HG03469 (cell line): Measurements from ENCODE around the gene PRKCZ.

Source experiments
- ATAC-seq: cut with Tn5 transposase; IDR thresholded peaks from one replicate; pipeline ENCODE4 v1.9.1; 2021; ENCODE audit warnings: mild to moderate bottlenecking, moderate library complexity, moderate number of reproducible peaks; ENCODE audit not compliant: unreplicated experiment

The PRKCZ gene

DNA sequence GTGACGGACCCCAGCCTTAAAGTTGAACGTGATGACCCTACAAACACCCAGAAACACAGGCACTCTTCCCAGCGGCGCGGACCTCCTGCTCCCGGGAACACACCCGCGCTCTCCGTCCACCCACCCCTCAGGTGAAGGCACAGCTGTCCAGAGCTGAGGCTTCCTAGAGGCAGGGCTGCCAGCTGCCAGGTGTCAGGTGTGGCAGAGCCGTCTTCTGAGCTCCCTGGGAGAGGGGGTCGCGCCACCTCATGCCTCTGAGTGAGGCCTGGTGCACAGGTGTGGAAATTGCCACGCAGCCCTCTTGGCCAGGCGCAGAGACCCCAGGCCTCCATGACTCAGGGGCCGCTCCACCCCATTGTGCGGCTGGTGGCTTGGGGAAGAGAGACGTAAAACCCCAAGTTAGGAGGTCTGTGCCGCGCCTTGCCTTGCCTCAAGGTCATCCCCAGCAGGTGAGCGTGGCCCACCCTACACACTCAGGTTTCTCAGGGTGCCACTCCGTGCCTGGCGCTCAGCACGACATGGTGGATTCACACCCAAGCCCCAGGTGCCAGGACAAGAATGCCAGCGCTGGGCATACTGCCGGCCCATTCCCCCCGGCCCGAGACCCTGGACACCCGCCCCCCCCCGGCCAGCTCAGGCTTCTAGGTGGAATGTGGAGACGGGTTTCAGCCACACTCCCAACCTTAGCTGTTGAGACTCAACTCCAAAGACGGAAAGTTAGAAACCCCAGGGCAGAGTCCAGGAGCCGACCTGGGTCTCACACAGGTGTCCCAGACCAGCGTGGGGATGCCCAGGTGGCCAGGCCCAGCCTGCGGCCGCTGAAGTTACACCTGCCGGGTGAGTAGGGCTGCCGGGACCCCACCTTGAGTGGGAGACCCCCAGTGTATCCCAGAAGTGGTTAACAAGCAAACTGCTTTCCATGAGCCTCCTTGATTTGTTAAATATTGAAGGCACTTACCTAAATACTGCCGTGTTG, 136.0 kb downstream of the PRKCZ start:
- ATAC-seq = no peak

DNA sequence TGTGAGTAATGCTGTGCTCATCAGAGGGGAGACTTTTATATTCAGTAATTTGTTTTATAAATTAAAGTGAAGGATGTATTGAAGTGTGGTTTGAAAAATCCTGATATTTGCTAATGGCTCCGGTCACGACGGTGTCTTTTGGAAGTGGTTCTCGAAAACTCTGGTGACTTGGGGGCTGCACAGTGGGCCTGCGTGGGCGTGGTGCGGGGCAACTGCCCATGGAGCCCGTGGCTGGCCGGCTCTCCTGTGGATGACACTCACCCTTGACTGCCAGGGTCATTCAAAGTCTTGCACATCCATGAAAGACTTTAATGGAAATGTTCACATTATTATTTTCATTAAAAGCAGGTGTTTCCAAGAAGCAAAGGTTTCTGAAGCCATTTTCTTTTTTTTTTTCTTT, 136.7 kb downstream of the PRKCZ start:
- no peak for ATAC-seq

DNA sequence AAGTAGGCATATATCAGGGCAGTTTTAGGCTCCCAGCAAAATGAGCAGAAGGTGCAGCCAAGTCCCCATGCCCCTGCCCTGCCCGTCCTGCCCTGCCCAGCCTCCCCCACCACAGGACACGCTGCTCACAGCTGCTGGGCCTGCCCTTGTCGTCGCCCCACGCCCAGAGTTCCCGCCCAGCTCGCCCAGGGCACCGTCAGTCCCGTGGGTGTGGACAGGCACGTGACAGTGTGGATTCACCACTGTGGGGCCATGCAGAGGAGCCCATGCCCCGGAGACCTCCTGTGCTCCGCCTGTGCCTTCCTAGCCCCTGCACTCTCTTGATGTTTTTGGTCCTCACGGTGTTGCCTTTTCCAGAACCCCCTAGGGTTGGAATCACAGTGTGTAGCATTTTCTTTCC, 137.4 kb downstream of the PRKCZ start:
- no peak for ATAC-seq

DNA sequence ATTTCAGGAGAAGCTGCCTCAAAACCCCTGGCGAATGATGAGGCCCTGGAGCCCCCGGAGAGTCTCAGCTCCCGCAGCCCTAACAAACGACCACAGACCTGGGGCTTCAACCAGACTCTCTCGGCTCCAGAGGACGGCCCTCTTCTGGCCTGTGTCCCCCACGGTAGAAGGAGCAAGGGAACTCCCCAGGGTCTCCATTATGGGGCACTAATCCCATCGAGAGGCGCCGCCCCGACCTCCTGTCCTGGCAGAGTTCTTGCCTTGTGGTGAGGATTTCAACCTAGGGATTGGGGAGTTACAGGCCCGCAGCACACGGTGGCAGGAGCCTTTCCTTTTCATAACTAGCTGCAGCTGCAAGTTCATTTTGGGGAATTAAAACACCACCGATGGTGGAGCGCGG, 138.1 kb downstream of the PRKCZ start:
- no peak for ATAC-seq

DNA sequence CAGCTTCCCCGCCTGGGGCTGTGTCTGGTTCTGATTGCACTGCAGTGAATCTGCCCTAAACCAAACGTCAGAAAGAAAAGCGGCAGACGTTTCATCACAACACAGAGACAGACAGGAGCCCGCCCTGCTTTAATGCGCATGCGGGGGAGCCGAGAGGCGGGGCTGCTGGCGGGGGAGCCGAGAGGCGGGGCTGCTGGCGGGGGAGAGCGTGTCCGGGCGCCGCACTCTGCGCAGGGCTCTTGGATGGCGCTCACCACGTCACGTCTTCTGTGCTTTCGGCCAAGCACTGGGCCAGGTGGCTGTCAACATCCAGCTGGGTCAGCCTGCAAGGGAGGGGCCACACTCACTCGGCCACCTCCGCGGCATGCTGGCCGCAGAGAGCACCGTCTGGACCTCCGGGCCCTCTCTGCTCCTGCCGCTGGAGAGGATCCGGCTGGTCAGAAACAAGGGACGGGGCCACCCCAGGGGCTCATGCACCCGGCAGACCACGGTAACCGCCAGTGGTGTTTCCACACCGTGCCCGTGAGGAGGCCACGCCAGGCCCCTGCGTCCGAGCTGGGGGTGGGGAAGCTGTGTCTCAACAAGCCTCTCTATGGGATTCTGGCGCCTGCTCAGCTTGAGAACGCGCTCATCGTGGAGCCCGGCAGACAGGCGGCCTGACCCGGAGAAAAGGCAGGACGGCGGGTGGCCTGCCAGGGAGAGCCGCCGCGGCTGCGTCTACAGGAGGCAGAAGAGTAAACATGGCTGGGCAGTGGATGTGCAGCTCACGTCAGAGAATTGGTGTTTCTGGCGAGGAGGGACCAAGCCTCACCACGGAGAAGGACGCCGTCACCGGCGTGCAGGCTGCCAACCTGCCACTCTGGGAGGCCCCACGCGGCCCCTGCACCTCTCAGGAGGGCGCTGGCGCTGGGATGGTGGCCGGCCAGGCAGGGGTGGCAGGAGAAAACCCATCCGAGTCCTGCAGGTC, 139.5 kb downstream of the PRKCZ start:
- peak; percentile 62 for ATAC-seq

DNA sequence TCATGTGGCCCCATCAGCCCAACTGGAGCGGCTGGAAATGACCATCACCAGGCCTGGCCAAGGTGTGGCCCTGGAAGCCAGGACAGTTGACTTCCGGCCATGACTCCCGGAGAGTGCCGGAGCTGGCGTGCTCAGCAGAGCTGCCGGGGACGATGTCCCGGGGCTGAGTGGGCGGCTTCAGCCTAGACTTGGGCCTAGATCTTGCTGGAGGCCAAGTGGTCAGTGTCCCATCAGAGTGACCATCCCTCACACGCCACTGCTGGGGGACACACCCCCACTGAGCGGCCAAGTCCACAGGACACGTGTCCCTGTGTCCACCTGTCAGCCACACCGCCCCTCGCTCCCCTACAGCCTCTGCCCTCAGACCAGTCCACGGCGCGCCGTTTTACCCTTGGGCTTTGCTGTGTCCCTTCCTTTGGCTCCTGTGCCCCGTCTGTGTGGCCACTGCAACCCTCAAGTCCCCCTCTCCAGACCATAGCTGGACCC, 140.3 kb downstream of the PRKCZ start:
- ATAC-seq = no peak

DNA sequence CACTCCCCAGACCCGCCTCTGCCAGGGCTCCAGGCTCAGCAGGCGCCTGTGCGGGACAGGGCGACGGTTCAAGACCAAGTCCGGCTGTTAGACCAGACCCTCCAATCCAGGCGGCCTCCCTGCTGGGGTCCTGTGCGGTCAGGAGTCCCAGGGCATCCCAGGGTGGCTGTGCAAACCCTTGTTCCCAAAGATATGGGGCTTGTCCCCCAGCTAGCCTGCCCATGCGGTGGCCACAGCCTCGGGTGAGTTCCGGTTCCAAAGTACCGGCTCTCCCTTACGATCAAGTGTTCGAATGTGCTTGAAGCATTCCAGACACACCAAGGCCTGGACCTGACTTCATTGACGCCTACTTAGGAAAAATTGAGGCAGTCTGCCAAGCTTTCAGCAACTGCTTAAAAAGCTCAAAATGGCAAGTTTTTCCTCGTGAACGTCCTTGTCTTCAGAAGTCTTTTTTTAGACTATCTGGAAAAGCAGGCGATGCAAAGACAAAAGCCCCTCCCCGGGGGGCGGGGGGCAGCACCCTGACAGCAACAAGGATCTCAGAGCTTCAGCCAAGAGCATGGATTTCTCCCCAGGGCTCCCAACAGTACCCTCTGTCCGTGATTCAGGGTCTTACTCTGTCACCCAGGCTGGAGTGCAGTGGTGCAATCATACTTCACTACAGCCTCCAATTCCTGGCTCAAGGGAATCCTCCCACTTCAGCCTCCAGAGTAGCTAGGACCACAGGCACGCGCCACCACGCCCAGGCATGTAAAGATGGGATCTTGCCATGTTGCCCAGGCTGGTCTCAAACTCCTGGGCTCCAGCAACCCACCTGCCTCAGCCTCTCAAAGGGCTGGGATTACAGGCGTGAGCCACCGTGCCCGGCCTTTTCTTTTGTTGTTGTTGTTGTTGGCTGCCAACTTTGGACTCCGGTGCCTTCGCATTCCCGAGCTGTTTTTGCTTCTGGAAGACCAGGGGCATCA, 142.1 kb downstream of the PRKCZ start:
- no peak for ATAC-seq

DNA sequence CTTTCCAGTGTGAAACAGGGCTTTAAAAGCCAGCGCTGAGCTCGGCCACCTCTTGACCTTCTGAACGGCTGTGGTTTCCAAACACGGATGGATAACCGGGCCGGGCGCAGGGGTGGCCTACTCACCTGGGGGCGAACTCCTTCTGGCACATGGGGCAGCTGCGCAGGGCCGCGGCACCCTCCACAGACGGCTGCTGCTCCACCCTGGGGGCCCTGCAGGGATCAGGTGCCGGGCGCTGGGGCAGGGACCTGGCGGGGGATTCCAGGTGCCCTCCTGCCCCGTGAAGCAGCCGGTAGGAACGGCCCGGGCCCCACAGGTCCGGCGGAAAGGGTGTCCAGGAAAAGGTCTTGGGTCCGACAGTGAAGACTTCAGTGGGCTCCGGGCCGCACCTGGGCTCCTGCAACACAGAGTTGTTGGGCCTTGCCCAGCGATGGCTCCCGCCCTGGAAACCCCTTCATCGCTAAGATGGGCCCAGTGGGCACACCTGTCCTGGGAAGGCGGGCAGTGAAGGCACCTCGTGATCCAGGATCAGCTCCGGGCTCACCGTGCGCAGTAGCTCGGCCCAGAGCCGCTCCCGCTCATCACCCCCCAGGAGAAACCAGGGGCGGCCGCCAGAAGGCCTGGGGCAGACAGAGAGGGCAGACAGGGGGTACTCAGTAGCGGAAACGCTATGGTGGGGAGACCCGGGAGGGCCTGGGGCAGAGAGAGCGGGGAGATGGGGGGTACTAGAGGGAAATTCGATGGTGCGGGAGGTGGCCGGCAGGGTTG, 143.5 kb downstream of the PRKCZ start:
- no peak for ATAC-seq

DNA sequence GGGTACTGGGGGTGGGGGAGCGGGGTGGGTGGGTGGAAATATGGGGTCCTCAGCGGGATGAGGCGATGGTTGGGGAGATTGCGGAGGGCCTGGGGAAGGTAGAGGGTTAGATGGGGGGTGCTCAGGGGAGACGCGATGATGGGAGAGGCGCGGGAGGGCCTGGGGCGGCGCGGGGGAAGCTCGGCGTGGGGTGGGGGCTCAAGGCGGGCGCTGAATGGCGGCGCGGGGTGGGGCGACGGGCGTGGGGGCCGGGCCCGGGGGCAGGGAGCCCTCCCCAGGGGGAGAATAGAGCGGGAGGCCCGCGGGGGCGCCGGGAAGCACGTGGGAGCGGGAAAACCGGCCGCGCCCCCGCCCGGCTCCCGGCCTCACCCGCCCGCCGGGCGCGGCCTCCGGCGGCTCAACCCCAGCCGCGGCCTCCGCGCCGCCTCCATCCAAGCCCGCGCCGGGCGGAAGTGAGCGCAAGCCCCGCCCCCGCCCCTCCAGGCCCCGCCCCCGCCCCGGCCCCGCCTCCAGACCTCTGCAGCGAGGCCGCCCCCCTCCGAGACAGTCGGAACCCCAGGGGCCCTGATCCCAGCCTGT, 144.2 kb downstream of the PRKCZ start, which contains the start of gene FAAP20:
Gene FAAP20, minus strand, starts transcription at position 454 of the 579 bp plus-strand sequence. Its CDS starts 23 bp downstream, at position 431.
- ATAC-seq = peak; percentile 22

DNA sequence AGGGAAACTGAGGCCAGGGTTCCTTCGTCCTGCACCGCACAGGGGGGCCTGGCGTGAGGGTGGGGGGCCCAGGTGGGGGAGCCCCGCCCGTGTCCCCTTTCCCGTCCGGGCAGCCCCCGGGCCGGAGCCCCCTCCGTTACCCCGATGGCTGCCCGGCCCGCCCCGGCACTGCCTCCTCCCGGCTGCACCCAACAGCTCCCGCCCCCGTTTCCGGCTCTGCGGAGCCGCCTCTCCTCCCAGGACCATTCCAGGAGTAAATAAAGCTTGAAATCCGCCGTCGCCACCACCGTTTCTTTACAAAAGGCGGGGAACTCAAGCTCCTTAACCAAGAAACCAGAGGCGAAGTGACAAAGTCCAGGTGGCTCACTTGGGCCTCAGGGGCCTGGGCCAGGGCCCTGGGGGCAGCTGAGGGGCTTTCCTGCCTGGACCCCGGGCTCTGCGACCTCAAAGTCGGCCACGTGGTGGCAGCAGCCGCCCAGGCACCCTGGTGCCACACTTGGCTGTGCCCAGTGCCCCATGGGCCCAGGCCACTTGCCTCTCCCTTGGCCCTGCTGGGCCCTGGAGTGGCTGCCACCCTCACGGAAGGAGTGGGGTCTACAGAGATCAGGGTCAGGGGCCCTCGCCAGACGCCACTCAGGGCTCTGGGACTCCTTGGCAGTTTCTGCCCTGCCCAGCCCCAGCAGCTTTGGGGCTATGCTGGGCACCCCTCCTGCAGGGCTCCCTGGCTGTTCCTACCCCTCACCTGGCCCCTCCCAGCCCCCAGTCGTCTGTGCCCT, 144.9 kb downstream of the PRKCZ start:
- peak; percentile 34 for ATAC-seq

DNA sequence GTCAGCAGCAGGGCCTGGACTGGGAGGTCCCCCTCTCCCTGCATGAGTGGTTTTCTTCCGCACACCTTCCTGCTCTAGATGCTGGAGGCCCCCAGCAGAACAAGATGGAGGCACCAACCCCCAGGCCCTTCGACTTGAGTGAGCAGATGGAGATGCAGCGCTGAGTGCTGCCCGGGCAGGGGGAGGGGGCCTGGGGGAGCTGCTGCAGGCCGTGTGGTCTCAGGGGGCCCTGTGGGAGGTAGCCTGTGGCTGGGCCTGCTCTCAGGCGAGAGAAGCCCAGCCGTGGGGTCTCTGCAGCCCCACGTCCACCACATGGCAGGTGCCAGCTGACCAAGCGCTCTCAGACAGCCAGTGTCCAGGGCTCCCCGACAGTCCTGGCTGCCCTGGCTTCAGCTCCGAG, 145.6 kb downstream of the PRKCZ start:
- ATAC-seq = no peak

DNA sequence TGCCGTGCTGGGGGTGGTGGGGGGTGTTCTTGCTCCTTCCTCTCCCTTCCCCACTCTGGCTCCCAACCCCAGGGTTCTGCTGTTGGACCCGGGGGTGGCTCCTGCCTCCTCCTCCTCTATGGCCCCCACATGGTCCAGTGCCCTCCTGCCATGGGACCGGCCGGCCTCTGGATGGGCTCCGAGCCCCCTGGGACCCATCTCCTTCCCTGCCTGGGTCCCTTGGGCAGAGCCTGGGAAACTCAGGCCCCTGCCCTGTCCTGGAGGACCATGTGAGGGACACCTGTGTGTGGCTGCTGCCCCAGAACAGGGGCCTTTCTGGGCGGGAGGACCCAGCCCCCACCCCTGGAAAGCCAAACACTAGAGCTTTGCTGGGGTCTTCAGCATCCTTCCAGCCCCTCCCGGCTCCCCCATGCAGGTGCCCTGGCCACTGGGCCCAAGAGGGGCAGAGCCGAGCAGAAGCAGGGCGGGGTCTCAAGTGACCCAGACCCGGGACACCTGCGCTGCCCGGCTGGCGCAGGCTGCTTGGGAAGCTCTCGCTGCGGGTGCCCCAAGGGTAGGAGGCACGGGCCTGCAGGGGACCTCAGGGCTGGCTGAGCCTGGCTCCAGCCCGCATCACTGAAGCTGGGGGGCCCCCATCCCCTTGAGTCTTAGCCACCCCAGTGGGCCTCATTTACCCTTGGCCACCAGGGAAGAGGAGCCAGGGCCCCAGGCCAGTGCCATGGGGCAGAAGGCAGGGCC, 146.9 kb downstream of the PRKCZ start:
- ATAC-seq = no peak

DNA sequence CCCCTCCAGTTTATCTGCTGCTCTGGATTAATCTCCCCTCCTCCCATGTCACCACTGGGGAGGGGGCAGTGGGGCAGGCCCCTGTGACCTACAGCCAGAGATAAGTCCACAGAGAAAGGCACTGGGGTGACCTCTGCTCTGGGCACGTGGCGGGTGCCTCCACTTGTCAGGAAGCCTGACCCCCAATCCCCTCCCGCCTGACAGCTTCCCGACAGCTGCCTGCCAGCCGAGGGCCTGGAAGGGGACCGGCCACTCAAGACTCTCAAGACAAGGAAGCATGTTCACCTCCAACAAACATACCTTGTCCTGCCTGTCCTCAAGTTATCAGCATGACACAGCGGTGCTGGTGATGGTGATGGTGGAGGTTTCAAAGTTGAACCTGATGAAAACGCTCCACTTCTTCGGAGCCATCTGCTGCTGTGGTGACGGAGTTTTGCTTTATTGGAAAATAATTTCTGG, 147.5 kb downstream of the PRKCZ start:
- no peak for ATAC-seq

DNA sequence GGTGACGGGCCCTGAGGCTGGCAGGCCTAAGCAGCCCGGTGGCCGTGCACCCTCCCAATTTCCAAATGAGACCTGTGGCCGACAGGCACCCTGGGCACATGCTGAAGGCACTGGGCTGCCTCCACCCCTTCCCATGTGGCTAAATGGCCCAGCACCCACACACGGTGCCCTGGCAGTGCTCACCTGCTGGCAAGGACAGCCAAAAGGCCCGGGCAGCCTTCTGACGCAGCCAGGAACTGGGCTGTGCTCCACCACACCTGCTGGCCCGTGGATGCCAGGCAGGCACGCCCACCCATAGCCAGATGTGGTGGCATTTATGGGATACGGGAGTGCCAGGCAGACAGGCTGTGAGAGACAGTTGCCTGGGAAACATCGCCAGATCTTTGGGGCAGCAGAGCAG, 148.4 kb downstream of the PRKCZ start:
- ATAC-seq = no peak

DNA sequence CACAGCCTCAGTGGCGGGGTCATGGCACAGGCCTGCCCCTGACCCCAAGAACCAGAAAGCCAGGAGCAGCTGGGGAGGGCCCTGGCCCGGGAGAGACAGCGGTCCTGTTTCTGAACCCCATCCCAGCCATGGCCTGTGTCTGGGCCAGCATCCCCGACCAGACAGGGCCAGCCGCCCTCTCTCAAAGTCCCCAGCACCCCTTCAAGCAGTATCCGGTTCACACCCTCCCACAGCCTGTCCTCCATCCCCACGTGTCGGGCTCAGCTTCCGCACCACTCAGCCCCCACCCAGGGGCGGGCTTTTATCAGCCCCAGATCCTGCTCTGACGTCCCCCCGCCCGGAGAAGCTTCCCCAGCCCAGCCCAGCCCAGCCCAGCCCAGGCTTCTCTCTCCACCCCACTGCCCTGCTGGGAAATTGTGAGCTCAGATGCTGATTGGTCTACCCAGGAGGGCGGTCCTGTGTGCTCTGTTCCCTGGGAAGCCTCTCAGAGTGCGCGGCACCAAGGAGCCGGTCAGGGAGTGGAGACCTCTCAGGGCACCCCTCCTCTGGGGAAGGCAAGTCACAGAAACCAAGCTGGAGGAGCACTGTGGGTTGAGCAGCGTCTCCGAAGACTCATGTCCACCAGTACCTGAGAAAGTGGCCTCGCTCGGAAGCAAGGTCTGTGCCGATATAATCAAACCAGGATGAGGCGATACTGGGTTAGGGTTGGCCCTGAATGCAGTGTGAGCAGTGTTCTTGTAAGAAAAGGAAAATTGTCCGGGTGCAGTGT, 149.0 kb downstream of the PRKCZ start:
- no peak for ATAC-seq

DNA sequence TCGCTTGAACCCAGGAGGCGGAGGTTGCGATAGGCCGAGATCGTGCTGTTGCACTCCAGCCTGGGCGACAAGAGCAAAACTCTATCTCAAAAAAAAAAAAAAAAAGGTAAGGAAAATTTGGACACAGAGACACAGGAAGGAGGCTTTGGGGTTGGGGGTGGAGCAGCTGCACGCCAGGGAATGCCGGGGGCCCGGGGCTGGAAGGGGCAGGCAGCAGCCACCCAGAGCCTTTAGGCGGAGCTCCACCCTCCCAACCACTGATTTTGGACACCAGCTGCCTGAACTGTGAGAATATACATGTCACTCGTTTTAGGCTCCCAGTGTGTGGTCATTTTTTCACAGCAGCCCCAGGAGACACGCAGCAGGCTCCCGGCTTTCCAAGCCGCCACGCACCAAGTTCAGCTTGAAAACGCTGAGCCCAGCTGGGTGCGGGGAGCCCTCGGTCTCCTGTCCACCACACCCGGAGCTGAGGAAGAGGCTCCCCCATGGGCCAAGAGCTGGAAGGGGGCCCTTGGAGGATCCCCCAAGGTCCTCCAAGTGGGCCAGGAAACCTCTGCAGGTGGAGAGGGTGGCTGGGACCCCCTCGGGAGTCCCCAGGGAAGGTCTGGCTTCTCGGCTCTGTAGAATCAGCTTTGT, 150.2 kb downstream of the PRKCZ start:
- no peak for ATAC-seq
